GM19099 (cell line): ENCODE results near the gene OSBPL2.

Experiments used
- POLR2A ChIP-seq: IDR thresholded peaks from 3 replicates; pipeline ENCODE4 v1.6.1; 2011; ENCODE audit warnings: low read depth; ENCODE audit not compliant: insufficient read length; ENCODE audit errors: extremely low read depth

Gene OSBPL2

DNA sequence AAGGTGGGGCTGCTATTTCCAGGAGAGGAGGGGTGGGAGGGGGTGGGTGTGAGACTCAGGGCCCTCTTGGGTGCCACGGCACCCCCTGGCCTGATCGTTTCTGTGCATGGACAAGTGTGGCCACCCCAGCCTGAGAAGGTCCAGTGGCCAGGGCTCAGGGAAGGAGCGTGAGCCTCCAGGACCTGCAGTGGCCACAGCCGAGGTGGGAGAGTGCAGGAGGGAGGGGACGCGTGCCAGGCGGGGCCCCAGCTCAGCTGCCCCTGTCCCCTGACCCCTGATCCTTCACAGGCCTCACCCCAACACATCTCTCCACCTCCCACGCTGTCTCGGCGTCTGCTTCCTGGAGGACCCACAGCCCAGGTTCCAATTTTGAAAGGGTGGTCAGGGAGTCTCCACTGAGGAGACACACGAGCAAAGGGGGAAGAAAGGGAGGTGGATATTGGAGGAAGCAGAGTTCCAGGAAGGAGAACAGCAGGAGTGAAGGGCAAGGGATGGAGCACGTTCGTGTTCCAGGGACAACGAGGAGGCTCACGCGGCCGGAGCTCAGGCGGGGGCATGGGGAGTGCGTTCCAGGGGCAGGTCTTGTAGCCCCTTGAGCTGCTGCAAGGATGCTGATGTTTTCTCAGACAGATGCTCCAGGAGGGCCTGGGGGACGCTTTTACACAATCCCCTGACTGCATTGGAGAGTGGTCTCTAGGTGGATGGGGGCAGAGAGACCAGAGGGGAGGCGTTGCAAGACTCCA is 14.0 kb upstream of the OSBPL2 start:
- TF ChIP-seq POLR2A: no peak

DNA sequence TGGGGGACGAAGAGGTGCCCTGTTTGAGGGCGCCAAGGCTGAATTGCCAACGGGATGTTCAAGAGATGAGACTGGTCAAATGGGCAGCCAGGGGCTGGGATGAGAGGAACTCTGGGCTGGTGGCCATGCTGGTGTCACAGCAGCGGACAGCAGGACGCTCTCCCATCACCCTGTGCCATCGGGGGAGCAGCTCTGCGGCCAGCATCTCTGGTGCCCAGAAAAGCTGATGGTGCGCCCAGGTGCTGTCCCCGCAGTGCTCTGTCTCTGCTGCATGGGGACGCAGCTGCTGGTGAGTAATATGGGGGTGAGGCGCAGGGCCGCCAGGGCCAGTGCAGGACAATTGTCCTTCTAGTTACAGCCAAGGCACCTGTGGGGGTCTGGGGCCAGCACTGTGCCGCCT is 13.3 kb upstream of the OSBPL2 start:
- TF ChIP-seq POLR2A: no peak

DNA sequence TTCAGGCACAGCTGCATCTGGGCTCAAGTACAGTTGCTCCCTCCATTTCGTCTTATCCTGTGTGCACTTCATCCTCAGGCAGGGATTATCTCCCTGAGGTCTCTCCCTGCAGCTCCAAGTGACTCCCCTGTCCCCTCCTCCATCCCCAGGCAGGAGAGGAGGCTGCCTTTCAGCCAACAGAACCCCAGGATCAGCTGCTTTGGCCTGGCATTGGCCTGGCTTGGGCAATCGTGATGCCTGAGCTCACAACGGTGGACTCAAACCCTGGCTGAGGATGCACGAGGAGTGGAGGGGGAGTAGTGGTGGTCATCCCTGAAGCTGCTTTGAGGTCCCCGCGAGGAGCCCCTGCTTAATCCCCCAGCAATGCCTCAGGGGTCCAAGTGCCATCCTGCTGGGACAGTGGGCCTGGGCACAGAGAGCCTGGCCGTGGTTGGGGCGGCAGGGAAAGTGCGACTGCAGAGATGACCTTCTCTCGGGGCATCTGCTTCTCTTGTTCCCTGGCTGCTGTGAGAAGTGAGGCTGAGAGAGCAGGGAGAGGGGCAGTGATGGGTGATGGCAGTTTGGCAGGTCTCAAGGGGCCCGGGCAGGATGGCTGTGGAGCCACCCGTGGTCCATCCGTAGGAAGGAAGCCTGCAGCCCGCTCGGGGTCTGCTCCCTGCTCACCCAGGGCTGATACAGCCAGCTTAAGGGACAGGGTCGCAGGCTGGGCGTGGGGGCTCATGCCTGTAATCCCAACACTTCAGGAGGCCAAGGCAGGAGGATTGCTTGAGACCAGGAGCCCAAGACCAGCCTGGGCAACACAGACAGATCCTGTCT is 12.3 kb upstream of the OSBPL2 start:
- TF ChIP-seq POLR2A: no peak

DNA sequence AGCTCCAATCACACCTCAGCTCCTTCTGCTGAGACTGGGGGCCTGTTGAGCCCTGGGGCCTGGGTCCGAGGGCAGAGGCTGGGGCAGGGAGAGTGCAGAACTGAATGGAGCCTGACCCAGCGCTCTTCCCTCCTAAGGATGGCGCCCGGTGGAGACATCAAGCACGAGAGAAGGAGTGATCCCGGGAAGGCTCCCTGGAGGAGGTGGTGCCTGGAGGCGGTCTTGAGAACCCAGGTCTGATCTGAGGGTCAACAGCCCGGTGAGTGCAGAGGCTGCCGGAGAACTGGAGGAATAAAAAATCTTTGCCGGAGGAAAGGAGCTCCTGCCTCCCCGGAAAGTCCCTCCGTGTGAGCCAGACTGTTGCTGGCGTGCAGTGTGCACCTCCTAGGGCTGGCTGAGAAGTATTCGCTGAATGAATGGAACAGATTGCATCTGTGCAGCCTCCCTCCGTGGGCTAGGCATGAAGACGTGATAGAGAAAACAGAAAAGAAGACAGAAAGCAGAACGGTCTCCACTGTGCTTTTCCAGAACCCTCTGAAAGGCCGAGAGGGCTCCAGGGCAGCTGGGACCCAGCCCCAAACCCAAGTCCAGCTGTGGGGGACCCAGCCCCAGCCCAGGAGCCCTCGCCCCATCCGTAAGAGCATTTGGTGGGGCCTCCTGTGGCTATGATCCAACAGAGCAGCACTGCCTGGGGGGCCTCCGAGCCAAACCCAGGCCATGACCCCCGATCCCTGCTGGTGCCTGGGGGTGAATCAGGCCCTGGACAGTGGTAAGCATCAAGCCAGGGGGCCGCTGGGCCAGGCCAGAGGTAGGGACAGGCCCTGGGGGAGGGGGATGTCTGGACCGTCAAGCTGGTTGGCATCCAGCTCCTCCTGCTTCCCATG is 11.4 kb upstream of the OSBPL2 start:
- TF ChIP-seq POLR2A: no peak

DNA sequence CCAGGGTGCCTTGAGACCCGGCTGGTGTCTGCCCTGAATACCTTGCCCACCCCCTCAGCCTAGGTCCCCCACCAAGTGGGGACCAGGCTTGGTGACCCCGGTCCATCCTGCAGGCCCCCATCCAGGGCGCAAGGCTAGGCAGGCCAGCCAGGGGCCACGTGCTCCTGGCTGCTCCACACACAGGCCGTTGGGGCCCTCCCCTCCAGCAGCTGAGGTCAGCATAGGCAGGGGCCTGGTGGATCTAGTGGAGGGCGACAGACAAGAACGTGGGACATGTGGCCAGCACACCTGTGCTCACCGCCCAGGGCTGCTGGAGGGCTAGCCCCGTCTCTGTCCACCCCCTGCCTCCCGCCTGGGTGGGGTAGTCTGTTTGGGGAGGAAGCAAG is 10.7 kb upstream of the OSBPL2 start:
- TF ChIP-seq POLR2A: no peak

DNA sequence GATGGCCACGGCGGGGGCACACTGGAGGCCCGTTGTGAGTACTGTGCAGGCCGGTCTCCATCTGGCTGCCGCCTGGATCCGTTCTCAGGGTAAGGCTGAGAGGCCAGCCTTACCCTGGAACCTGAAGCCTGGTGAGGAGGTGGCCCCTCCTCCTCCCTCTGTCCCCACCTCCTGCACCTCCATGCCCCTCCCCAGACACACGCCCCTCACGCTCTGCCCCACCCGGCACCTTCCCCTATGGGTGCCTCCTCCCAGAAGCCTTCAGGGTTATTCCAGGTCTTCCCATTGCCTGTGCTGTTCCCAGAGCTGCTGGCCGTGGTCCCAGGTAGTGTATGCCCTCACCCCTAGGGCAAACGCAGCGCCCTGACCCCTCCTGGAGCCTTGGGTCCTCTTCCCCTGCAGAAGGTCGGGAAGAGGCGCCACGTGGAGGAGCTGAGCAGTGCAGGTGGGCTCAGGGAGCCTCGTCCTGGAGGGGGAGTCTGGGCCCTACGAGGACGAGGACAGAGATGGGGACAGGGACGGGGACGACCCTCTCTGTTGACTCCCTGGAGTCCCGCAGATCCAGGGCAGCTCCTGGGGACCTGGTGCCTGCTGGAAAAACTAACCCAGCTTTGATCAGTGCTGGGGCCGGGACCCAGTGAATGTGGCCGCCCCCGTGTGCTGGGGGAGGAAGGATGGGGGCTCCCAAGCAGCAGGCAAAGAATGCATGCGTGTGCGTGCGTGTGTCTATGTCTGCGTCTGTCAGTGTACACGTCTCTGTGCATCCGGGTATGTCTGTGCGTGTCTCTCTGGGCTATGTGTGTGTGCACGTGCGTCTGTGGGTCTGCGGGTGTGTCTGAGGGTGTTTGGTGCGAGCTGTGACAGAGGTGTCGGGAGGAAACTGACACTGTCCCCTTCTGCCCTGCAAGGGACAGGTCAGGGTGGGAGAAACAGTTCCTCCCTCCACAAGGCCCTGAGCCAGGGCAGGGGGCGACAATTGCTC is 10.1 kb upstream of the OSBPL2 start:
- TF ChIP-seq POLR2A: no peak

DNA sequence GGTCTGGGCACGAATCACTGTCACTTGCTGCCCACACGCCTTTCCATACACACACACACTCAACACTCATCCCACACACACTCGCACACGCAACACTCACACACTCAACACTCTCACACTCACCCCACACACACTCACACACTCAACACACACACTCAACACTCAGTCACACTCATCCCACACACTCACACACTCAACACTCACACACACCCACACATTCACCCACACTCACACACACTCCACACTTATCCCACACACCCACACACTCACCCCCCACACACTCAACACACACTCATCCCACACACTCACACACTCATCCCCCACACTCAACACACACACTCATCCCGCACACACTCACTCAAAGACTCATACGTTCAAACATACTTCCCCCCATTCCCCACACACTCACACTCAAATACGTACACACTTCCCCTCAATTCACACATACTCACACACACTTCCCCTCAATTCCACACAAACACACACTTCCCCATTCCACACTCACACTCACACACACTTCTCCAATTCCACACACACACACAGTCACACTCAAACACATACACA is 9.3 kb upstream of the OSBPL2 start:
- no peak for TF ChIP-seq POLR2A

DNA sequence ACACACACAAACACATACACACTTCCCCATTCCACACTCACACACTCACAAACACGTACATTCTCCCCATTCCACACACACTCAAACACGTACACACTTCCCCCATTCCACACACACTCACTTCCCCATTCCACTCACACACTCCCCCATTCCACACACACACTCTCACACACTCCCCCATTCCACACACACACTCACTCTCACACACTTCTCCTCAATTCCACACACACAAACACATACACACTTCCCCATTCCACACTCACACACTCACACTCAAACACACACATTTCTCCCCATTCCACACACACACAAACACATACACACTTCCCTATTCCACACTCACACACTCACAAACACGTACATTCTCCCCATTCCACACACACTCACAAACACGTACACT is 8.7 kb upstream of the OSBPL2 start:
- no peak for TF ChIP-seq POLR2A

DNA sequence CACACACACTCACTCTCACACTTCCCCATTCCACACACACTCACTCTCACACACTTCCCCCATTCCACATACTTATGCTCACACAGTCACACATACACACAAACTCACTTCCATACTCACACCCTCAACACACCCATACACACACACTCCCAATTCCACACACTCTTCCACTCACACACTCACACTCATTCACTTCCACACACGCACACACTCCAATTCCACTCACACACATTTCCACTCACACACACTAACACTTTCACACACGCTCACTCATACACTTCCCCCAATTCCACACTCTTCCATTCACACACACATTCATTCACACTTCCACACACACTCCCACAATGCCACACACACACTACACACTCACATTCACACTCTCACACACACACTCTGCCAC is 8.0 kb upstream of the OSBPL2 start:
- TF ChIP-seq POLR2A: no peak

DNA sequence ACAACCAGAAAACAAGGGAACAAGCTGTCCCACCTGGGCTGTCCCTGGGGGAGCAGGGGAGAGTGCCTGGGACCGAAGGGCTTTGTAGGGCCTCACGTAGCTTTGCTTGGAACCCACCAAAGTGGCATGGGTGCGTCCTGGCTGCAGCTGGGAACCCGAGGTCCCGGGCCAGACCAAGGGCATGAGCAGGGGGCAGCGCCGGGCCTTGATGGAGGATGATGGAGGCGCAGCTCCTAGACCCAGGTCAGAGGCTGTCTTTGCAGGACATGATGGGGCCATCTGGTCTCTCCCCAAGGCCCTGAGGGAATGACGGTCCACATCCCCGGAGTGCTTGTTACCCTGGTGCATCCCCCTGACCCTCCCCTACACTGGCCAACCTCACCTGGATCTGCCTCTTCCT is 7.6 kb upstream of the OSBPL2 start:
- no peak for TF ChIP-seq POLR2A

DNA sequence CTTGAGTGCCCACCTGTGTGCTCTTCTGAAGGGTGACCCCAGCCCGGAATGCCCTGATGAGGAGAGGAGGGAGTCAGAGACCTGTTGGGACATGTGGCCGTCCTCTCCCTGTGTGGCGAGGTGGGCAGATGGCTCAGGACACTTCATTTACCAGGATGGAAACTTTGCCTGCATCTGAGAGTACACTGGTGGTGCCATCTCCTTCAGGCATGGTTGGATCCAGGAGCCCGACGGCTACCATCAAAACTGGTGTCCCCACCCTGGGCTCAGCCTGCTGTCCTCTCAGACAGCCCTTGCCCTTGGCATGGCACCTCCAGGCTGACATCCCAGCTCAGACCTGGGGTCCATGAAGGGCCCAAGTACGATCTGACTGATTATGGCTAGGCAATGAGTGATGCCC is 7.0 kb upstream of the OSBPL2 start:
- no peak for TF ChIP-seq POLR2A

DNA sequence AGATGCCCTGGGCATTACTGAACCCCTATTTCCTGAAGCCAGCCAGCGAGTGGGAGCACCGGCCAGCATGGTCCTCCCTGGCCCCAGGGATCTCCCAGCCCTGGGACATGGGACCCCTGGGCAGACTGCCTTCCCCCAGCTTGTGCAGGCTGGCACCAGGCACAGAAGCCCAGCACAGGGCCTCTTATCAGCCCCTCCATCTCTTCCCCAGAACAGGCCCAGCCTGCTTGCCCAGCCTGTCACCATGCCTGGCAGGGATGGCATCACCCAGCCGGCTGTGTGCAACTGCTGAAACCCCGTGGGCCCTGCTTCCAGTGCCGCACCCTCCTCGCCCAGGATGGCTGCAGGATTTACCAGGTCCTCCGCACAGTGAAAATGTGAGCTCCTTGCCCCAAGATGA is 6.1 kb upstream of the OSBPL2 start:
- TF ChIP-seq POLR2A: no peak

DNA sequence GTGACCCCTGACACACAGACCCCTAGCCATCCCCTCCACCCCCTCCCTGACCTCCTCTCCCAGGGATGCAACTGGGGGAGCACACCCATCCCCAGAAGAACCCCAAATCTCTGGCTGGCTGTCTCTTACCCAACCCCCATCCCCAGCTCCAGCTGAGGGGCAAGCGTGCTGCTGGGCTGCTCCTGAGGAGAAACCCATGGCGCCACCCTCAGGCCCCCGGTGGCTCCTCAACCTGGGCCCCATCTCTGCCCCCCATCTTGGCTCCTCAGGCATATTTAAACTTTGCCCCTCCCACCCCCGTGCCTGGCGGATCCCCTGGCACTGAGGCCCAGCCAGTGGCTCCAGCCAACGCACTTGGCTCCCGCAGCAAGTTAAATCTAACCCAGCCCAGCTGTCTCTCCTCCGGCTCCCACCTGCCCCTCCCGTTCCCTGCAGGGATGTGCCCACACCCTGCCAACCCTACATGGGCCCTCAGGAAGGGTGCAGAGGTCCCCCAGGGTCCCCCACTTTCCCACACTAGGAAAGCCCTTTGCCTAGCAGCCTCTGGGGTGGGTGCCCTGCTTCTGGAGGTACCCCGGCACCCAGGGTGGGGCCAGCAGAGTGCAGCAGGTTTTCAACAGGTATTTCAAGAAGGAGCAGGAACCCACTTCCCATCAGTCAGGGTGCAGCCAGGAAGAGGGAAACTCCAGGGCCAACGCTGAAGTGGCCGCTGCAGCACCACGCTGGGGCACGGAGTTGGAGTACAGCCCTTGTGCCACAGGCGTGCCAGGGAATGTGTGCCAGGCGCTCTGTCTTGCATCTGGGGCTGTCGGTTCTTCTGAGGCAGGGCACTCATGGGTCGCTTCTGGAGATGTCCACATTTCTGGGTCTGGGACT is 5.3 kb upstream of the OSBPL2 start:
- no peak for TF ChIP-seq POLR2A
